Stimulated activated CD8-positive, alpha-beta memory T cell treated with anti-CD3 and anti-CD28 coated beads, Interleukin-15, amount 100 ng/mL, for 48 hours (primary cell): ENCODE measurements around the gene AHI1.

Source experiments
- DNase-seq, 2 donors: peaks; one replicate each; pipeline ENCODE4 v3.0.0-alpha.2; 2020; ENCODE audit warnings: low read depth in 2 of 2

AHI1 gene

DNA sequence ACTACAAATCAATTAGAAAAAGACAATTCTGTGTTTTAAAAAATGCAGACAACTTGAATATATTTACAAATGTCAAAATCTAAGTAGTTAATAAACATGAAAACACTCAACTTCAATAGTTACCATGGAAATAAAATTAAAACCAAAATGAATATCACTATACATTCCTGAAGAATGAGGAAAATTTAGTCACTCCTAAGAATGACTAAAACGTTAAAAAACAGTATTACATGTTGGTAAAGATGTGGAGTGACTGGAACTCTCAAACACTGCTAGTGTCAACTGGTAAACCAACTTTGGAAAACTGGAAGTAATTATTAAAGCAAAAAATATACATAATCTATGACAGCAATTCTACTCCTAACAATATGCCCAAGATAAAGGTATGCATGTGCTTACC, 36.3 kb downstream of the AHI1 start:
- no peak for DNase-seq

DNA sequence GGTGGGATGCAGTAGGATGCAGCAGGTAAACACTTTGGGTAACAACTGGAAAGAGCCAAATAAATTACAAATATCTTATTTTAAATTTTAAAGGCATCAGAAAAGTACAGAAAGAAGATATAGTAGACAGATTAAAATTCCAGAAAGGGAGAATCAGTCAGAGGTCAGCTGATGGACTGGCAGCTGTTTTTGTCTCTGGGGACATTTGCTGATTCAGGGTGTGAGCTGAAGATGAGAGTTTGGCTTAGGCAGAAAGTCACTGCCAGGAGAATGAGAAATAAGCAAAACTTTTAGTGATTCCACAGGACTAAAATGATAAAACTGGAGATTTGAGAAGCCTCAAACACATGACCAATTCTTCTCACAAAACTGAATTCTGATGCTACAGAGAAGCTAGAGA, 39.5 kb downstream of the AHI1 start:
- no peak for DNase-seq

DNA sequence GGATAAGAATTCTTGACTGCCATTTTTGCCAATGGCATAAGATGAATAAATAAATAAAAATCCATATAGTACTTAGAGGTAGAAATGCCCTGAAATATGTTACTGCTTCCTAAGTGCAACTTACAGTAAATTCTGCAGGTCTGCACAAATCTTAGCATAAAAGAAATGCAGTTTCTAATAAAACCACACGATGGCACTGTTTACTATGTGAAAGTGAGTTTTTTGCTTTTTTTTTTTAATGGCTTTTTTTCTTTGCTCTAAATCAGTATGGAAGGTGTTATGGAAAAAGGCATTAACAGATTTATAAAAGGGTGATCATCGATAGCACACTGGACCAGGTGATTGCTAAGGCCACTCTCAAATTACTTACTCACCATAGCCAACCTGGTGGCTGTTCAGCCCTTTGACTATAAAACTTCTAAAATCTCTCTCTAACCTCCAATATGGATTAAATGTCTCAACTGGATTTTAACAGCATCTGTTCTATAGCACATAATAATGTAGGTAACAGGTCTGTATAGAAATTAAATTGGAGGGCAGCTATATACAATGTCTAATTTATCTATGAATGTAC, 45.8 kb downstream of the AHI1 start:
- no peak for DNase-seq

DNA sequence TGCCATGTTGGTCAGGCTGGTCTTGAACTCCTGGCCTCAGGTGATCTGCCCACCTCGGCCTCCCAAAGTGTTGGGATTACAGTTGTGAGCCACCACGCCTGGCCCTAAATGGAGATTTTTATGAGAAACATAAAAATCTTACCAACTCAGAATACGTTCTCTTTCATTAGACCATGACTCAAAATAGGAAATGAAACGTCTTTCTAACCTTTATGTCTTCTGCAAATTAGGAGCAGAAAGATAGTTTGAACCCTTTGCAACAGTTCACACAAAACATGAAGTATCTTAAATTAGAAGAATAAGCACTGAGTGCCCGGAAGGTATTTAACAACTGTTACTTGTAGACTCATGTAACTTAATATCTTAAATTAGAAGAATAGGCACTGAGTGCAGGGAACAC, 48.3 kb downstream of the AHI1 start:
- no peak for DNase-seq

DNA sequence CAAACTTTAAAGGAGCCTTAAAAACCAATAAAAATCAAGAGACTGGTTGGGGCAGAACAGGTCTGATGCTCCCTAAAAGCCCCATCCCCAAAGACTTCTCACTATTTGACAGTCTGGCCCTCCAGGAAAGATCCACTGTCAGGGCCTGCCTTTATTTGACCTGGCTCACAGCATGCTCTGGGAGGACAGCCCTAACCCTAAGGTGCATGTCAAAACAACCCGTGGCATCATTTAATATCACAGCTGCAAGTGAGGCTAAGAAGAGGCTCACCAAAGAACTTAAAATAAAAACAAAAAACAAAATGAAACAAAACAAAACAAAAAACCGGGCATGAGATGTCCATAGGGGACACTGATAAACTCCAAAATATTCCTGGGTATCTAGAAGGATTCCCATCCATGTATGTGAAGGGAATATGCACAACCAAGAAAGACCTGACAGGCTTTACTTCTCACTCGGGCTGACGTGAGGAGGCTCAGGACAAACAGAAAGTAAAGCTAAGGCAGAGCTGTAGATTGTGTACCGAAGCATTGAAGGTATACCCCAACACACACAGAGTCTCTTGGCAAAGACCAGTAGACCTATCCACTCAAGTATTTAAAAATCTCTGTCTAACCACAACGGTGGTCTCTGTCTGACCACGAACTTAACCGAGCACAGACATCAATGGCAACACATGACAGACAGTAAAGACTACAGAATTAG, 57.3 kb downstream of the AHI1 start:
- no peak for DNase-seq

DNA sequence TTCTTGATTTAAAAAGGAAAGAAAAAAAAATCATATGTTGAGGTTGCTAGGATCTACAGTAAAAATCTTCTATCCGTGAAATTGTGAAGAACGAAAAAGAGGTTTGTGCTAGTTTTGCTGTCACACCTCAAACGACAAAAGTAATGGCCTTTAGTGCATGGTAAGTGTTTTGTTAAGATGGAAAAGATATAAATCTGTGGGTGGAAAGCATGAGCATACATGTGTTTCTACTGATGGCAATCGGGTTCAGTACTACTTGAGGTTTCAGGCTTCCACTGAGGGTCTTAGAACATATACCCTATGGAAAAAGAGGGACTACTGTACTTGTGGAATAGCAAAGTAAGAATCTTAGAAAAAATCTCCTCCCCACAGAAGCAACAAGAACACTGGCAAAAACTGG, 58.0 kb downstream of the AHI1 start:
- DNase-seq: no peak

DNA sequence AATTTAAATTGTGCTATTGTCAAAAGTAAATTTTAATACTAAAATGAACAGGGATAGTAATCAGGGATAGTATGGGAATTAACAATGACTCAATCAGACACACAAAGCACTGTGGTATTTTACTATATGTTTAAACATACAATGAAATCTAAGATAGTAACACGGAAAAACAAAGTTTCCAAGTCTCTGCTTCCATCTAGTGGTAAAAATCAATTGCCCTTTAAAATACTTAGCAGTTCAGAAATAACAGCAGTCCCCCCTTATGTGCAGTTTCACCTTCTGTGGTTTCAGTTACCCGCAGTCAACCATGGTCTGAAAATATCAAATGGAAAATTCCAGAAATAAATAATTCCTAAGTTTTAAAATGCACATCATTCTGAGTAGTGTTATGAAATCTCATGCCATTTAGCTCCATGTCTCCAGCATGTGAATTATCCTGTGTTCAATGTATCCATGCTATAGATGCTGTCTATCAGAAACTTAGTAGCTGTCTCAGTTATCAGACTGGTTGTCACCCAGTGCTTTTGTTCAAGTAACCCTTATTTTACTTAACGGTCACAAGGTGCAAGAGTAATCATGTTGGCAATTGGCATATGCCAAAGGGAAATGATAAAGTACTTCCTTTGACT, 58.5 kb downstream of the AHI1 start:
- DNase-seq: no peak

DNA sequence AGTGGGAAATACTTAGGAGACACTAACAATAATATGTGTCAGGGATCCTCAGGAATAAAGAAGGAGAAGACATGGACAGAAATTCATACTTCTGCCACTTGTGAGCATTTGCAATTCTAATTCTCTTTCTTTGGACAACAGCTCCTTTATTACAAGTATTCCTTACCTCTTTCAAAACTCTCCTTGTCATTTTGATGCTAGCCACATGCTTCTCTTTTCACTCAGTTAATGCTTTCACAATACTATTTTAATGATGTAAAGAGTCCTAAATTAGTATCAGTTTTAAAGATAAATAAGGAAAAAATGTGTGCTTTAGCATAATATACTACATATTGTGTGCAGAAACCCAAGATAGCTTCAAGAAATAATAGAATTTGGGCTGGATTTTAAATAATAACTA, 62.5 kb downstream of the AHI1 start:
- DNase-seq: no peak

DNA sequence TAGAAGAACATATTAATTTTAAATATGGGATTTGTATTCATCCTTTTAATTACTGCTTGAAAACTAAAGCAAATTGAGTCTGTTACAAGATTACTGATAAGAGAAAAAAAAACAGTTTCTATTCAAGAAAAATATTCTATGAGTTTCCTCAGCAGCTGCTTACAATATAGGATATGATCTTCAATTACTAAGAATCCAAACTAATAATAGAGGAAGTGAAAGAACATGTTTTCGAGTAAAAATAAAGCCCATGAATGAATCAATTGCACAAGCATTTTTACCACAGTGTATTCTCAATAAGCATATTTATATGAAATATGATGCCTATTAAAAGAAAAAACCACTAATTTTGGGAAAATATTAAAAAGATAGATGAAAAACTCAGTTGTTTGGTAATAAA, 63.4 kb downstream of the AHI1 start:
- no peak for DNase-seq

DNA sequence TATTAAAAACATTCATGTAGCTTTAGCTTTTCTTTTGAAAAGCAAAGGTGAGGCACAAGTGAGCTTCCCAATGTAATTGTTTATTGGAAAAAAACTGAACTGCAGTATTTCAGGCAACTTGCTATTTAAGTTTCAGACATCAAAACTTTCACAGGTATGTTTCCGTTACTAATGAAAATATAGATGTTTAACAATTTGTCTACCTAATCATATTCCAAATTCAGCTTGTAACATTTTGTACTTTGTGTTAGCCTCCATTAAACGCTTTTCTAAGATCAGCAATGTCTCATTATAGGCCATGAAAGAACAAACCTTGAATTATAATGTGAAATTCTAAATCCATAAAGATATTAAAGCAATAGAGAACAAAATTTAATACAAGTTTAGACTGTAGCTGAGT, 69.5 kb downstream of the AHI1 start:
- DNase-seq: no peak

DNA sequence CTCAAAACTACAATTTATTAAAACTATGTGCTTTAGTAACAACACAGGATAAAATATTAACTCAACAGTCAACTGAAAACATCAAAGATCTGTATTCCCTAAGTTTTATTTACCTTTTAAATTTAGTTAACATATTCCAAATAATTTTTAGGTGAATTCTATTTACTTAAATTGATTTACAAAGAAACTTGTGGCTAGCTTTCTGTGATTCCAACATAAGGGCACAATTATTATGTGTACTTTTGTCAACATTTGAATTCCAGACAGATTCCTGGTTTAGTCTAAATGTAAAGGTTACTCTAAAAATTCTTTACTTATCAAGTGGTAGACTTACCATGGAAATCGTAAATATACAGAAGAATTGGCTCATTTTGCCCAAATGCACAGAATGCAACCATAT, 70.7 kb downstream of the AHI1 start:
- DNase-seq: no peak

DNA sequence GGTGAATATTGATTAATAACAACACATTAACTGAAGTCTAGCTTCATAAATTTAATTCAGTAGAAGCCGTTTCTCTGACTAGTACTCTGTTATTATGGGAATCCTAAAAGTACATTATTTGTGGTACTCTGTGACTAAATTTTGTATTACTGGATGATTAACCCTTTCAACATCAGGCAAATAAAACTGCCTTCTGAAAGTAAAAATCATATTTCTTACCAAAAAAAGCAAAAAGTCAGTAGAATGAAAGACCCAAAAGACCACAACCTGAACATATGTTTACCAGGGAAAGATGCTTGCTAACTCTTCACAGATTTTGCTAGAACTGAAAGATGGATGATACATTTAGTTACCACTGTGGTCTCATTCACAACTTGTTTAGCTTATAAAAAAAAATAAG, 73.2 kb downstream of the AHI1 start:
- no peak for DNase-seq

DNA sequence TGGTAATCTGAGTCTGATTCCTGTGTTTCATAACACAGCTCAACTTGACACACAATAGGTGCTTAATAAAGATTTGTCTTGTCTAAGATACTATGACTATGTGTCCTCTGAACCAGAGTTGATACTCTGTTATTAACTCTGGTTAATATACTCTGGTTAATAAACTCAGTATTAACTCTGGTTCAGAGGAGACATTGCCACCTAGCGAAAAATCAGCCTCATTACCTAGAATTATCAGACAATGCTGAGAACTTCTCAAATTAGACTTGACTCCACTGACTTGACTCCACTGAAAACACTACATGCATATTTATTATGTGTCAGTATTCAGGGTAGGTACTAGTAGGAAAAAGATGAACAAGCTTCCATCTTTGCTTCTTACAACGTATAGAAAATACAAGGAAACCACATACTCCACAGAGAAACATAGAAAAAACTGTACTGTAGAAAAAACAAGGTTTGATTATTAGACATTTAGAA, 73.9 kb downstream of the AHI1 start:
- no peak for DNase-seq

DNA sequence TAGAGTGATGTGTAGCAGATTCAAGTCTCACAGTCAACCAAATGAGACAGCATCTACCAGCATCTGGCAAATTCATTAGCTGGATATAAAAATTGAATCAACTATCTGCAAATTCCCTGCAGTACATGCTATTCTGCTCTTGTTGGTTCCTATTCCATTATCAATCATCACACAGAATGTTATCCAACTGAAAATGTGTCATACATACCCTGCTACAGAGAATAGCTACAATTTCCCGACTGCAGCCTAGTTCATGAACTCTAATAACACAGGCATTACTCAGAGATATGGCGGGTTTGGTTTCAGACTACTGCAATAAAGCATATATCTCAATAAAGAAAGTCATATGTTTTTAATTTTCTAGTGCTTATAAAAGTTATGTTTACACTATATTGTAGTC, 78.4 kb downstream of the AHI1 start:
- DNase-seq: no peak

DNA sequence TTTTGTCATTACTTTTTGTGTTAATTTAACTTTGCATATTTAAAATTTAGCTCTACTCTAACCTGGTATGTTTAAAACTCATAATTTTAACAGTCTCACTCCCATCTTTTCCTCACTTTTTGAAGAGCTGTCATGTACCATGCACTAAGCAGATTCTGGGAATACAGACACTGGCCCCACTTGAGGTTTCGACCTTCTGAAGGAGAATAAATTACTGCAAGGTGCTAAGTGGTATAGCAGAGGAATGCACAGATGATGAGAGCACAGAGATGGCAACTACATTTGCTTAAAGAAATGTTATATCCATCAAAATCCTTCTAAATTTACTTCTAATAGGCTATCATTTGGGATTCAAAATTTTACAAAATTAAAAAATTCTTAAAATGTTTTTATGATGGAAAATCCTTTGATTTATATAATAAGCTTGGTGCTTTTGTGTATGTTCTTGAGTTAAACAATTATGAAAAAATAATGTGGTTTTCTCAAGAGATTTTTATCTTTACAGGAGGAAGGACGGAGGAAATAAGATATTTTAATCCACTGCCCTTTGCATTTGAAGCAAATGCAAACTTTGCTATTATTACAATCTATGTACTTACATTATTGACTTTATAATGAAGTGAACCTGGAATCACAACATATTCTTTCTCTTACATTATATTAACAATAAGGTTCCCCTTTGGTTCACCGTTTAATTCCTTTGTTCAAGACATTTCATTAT, 79.3 kb downstream of the AHI1 start:
- DNase-seq: no peak

DNA sequence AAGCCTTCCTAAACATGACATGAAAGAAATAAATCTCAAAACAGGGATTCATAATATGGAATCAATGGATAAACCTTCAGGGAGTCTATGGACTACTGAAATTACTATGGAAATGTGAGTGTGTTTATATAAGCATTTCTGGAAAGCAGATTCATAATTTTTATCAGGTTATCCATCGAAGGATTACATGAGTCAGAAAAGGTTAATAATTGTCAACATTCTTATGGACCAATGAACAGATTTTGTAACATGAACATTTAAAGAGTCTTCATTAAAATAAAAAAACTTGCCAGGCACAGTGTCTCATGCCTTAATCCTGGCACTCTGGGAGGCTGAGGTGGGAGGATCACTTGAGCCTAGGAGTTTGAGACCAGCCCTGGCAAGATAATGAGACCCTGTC, 84.8 kb downstream of the AHI1 start:
- no peak for DNase-seq

DNA sequence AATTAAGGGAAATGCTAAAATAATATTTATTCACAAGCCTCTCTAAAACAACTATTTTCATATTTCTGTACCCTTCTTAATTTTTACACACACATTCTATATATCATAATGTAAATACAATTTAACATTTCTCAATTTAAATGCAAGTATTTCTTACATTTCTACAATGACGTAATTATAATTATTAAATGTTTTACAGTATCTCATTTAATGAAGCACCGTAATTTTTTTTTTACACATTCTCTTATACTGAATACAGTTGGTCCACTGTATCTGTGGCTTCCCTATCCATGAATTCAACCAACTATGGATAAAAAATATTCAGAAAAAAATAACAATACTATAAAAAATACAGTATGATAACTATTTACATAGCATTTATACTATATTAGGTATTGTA, 85.7 kb downstream of the AHI1 start:
- no peak for DNase-seq

DNA sequence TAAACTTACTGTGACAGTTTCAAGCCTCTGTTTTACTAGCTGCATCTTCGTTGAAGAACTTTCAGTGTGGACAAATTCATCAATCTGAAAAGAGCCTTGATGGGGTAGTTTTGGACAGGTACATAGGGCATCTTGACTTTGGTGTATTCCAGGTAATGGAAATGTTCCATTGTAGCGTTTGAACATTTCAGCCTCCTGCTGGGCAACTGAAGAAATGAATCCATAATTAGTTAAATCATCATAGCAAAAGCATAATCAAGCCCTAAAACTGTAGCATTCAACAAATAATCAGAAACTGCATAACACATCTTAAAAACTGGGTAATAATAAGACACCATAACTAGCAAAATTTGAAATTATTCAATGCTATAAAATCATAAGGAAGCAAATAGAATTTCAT, 86.2 kb downstream of the AHI1 start:
- no peak for DNase-seq

DNA sequence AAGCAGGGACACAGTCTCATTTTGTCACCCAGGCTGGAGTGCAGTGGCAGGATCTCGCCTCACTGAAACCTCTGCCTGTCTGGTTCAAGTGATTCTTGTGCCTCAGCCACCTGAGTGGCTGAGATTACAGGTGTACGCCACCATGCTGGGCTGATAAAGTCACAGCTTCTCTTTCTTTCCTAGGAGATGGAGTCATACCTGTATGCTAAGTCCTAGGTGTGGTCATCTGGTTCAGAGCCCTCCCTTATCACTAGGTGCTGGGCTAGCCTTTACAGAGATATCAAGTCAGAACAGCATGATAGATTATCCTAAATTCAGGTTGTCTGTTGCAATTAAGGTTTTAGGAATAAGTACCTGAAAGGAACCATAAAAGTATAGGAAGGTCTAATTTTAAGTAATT, 86.7 kb downstream of the AHI1 start:
- DNase-seq: no peak

DNA sequence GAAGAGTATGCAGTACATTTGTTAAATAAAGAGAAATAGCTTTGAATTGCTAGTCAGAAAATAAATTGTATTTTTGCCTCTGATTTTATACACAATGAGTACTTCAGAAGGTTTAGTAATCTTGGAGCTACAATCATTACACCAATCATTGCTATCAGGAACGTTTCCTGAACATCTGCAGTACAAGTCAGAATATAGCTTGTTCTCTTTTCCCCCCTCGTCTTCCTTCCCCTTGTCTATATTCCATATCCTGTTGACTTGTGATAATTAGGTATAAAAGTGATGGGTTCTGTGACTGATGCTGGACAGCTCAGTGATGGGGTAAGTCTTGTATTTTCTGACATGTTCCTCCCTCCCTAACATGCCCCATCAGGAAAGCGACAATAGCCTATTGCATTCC, 94.0 kb downstream of the AHI1 start:
- no peak for DNase-seq

DNA sequence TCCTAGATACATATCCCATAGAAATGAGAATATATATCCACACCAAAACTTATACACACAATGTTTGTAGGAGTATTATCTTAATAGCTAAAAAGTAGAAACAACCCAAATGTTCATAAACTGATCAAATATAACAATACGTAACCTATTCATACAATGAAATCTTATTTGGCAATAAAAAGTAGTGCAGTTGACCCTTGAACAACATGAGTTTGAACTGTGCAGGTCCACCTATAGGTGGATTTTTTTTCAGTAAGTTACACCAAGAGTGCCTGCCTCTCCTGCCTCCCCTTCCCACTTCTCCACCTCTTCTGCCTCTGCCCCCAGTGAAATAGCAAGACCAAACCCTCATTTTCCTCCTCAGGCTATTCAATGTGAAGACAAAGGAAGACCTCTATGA, 95.2 kb downstream of the AHI1 start:
- no peak for DNase-seq

DNA sequence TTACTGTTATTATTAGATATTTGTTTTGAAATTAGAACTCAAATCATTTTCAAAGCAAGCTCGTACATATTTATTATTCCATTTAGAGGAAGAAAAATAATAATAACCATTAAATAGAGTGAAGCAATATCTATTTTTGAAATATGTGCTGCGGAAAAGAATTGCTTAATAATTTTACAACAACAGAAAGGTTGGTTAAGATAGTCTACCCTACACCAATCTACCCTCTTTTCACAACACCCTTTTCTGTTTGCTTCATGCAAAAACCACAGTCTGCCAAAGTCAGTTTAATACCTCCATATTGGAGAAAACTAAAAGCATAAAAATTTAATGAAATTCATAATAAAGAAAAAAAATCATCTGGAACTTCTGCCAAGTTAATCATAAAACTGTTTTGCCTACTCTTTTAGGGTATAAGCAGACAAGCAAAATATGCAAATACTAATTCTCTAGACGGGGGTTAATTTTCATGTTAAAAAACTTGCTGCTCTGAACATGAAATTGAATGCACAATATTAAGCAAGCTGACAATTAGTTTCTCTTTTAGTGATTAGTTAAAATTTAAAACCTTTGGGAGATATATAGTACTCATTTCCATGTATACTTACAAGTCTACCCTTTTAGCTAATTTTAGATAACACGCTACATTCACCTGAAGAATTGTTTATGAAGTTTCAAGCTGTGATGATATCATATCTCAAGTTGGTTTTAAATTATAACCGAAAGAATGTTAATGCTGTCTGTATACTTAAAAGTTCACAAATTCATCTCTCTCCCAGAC, 100.2 kb downstream of the AHI1 start:
- no peak for DNase-seq
